ENCODE data around the gene ADSS1. TPM values are rescaled to one million over a fixed set of nuclear protein-coding genes. Genes with fewer than 3 reads are reported as not detected.

The ADSS1 gene
- total RNA-seq, 1 donor from 2014 or later = 3.7 TPM

GRCh38 chr14:104752735-104753527 lies 28.9 kb downstream of the ADSS1 start, which contains the start of gene SIVA1:
TSS of gene SIVA1 (plus strand) at chr14:104753147. CDS start at chr14:104753202, 55 bp downstream.
- TF ChIP-seq CTCF (IDR thresholded peaks at IDR 0.05) = no peak
- Mint-ChIP-seq H3K27ac (ENCODE audit: unreplicated experiment) (peak within 1 kb of the TSS; percentile 97), H3K27me3 (ENCODE audit: unreplicated experiment) (no peaks in the 10 kb centered on the region), H3K4me3 (ENCODE audit: unreplicated experiment) (peak within 1 kb of the TSS; percentile 90), H3K9me3 (ENCODE audit: unreplicated experiment) (no peaks in the 10 kb centered on the region), H3K36me3 (ENCODE audit: unreplicated experiment) (peaks cover 4% of the 10 kb centered on the region), H3K4me1 (ENCODE audit: unreplicated experiment) (peaks cover 47% of the 10 kb centered on the region)
- DNase-seq (ENCODE audit: extremely low spot score, unreplicated experiment) = peak; percentile 100

- Mint-ChIP-seq H3K27me3 (ENCODE audit: unreplicated experiment) (no peaks in the 10 kb centered on the region), H3K4me3 (ENCODE audit: unreplicated experiment) (peak overlapping the region; percentile 90), H3K36me3 (ENCODE audit: unreplicated experiment) (peaks cover 4% of the 10 kb centered on the region), H3K4me1 (ENCODE audit: unreplicated experiment) (peaks cover 39% of the 10 kb centered on the region), H3K27ac (ENCODE audit: unreplicated experiment) (peak overlapping the region; percentile 72), H3K9me3 (ENCODE audit: unreplicated experiment) (no peaks in the 10 kb centered on the region)
- no peak for DNase-seq (ENCODE audit: extremely low spot score, unreplicated experiment)
- no peak for TF ChIP-seq CTCF (IDR thresholded peaks at IDR 0.05)
Measured at GRCh38 chr14:104753528-104754212, 29.6 kb downstream of the ADSS1 start.

- peak overlapping the region; percentile 90 for H3K4me3 Mint-ChIP-seq (ENCODE audit: unreplicated experiment)
- TF ChIP-seq CTCF (IDR thresholded peaks at IDR 0.05) = no peak
- no peaks in the 10 kb centered on the region for H3K9me3 Mint-ChIP-seq (ENCODE audit: unreplicated experiment)
- H3K27ac Mint-ChIP-seq (ENCODE audit: unreplicated experiment) = peak overlapping the region; percentile 72
- peaks cover 33% of the 10 kb centered on the region for H3K4me1 Mint-ChIP-seq (ENCODE audit: unreplicated experiment)
- H3K36me3 Mint-ChIP-seq (ENCODE audit: unreplicated experiment) = peaks cover 6% of the 10 kb centered on the region
- DNase-seq (ENCODE audit: extremely low spot score, unreplicated experiment) = no peak
- H3K27me3 Mint-ChIP-seq (ENCODE audit: unreplicated experiment) = no peaks in the 10 kb centered on the region
Measured at GRCh38 chr14:104754213-104754851, 30.3 kb downstream of the ADSS1 start.

- no peak for DNase-seq (ENCODE audit: extremely low spot score, unreplicated experiment)
- Mint-ChIP-seq H3K36me3 (ENCODE audit: unreplicated experiment) (peaks cover 11% of the 10 kb centered on the region), H3K27ac (ENCODE audit: unreplicated experiment) (no peak overlapping the region), H3K4me3 (ENCODE audit: unreplicated experiment) (no peak overlapping the region), H3K9me3 (ENCODE audit: unreplicated experiment) (no peaks in the 10 kb centered on the region), H3K4me1 (ENCODE audit: unreplicated experiment) (peaks cover 20% of the 10 kb centered on the region), H3K27me3 (ENCODE audit: unreplicated experiment) (no peaks in the 10 kb centered on the region)
- no peak for TF ChIP-seq CTCF (IDR thresholded peaks at IDR 0.05)
Measured at GRCh38 chr14:104755621-104756020, 31.6 kb downstream of the ADSS1 start.

All from osteocyte (in vitro differentiated cells).